Central memory CD4-positive, alpha-beta T cell (primary cell): ENCODE measurements around the gene INSR.

ENCODE experiments used
- DNase-seq: peaks from one replicate; pipeline ENCODE4 v3.0.0; 2022

INSR gene

DNA sequence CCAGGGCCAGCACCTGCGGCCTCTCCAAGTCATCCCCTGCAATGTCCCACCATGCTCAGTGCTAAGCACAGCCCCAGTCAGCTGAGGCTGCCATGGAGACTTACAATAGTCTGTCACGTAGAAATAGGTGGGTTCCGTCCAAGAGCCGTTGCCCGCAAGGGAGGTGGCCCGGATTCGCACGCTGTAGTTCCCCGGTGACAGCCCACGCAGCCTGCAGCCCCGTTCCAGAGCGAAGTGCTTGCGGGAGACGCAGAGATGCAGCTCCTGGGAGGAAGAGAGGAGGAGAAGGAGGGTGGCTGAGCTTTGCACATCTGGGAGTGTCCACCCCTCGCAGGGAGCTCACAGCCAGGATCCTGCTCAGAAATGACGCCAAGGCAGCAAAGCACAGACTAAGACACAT is 162.2 kb downstream of the INSR start:
- no peak for DNase-seq

DNA sequence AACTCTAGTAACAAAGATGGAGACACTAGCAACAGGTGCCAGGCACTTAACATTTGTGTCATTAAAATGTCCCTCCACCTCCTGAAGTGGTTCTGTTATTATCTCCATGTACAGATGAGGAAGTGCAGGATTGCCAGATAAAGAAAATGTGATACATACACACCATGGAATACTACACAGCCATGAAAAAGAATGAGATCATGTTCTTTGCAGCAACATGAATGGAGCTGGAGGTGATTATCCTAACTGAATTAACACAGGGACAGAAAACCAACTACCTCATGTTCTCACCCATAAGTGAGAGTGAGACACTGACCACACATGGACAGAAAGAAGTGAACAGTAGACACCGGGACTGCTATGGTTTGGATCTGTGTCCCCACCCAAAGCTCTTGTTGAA is 164.2 kb downstream of the INSR start:
- DNase-seq, result no peak

DNA sequence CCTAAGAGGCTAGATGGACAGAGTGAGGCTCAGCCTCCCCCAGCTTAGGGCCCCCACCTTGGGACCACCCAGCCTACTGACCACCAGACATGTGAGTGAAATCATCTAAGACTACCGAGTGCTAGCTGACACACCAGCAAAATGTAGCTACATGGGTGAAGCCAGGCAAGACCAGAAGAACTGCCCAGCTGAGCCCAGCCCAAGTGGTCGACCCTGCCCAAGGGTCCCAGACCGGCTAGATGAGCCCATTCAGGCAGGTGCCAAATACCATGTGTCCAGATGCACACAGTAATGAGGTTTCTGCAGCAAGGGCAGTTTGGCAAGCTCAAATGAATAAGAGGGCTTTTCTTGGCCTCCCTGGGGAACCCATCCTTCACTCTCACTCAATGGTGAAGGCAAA is 168.1 kb downstream of the INSR start:
- DNase-seq, result no peak

DNA sequence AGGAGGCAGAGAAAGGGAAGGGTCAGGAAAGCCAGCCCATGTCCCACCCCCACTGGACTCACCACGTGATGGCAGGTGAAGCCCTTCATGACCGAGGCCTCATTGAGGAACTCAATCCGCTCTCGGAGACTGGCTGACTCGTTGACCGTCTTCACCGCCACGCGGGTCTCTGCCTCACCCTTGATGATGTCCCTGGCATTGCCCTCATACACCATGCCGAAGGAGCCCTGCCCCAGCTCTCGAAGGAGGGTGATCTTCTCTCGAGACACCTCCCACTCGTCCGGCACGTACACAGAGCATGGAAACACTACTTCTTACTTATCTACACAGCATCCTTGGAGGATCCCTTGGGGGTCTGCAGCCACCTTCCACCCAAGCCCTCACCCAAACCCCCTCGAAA is 169.0 kb downstream of the INSR start:
- no peak for DNase-seq

DNA sequence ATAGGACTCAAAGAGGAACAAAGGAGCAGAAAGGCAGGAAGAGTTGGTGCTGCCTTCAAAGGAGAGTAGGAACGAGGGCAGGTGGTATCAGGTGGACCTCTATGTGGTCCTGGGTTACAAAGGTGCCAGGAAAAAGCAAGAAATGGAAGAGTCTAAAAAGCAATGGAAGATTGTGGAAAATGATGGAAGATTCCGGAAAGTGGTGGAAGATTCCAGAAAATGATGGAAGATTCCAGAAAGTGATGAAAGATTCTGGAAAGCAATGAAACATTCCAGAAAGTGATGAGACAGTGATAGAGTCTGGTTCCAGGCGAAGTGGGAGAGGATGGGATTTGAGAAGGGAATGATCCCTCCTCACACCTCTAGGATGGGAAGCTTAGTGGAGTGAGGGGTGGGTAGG is 169.4 kb downstream of the INSR start:
- DNase-seq, result no peak

DNA sequence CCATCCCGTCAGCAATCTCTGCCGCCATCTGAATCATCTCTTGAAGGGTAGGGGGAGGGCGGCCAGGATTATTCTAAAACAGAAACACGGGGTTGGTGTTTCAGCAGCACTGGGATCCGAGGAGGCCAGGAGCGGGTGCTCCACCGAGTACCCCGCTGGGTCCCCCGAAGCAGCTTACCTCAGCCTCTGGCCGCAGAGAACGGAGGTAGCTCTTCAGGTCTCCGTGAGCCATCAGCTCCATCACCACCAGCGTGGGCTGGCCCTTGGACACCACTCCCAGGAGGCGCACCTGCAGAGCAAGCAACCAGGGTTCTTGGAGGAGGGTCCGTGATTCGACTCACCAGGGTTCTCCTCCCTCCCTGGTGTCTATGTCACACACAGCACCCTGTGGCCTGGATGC is 171.5 kb downstream of the INSR start:
- no peak for DNase-seq

DNA sequence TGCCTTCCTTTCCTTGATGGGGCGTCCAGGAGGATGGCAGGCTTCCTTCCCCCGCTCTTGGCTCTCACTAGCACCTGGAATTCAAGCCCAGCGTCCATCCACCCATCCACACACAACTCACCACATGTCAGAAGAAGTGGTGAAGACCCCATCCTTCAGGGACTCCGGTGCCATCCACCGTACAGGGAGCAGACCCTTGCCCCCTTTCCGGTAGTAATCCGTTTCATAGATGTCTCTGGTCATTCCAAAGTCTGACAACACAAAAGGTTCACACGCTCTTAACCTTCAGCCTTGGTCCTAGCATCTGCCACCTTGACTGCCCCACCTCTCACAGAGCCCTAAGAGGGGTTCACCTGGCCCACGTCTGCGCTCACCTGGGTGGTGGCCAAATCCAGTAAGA is 173.7 kb downstream of the INSR start:
- no peak for DNase-seq

DNA sequence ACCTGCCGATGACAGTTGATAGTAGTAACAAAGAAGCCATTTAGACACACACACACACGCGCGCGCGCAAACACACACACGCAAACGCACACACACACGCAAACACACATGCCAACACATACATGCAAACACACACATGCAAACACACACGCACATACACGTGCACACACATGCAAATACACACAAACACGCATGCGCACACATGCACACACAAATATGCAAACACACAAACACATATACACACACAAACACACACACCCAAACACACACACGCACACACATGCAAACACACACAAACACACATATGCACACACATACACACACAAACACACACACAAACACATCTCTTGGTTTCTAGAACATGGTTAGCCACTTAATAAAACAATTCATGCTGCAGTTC is 174.6 kb downstream of the INSR start:
- DNase-seq, result no peak

DNA sequence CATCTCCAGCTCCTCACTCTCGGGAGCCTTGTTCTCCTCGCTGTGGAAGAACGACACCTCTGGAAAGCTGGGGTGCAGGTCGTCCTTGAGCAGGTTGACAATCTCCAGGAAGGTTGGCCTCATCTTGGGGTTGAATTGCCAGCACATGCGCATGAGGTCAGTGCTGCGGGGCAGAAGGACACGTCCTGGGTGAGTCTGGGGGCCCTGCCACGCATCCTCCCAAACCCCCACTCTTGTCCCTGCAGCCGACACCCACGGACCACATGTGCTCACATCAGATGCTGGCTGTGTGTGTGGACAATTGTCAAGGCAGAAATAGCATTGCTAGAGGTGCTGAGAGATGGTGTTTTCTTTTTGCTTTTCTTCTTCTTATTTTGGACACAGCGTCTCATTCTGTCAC is 177.0 kb downstream of the INSR start:
- no peak for DNase-seq

DNA sequence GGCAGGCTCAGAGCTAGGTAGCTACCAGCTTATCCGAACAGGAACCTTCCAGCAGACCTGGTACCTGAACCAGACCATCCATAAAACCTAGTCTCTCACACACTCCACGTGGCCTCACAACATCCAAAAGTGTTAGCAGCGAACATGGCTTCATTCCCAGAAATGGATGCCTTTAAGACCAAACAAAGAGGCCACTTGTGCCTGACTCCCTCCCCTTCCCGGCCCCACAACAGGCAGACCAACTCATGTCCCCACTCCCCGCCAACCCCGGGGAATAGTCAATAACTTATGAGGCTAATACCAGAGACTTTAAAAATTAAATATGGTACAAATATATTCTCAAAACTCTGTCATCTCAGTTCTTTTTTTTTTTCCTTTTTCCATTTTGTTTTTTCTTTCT is 178.5 kb downstream of the INSR start:
- DNase-seq, result no peak

DNA sequence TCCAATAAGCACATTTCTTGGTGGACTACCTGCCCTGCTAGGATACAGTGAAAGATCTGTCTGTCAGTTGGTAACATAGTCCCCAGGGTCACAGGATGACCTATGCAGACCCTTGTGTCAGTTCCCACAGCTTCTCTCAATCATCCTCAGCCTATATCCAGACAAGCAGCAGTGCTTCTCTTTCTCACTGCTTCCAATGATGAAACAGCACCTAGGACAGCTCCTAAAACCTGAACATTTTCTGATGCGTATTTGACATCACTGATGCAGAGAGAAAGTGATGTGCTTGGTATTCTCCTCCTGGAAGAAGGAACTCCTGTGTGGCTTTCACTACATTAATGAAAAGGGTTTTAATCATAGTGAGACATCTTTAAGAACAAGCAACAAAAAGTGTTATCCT is 181.0 kb downstream of the INSR start:
- no peak for DNase-seq

DNA sequence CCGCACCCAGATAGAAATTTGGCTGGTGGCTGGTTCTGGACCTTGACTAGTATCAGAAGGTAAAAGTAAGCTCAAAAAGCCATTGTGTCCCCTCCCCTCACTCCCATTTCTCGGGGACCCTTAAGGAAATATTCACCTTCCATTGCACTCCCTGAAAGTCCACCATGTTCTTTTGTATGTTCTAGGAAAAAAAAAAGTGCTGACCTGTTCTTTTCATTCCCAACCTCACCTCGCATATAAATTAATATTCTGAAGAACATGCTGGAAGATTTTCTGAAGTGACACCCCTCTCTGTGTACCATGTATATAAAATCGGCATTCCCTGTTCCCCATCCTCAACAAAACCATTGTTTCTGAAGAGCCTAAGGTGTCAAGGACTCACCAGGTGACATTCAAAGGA is 181.5 kb downstream of the INSR start:
- no peak for DNase-seq

DNA sequence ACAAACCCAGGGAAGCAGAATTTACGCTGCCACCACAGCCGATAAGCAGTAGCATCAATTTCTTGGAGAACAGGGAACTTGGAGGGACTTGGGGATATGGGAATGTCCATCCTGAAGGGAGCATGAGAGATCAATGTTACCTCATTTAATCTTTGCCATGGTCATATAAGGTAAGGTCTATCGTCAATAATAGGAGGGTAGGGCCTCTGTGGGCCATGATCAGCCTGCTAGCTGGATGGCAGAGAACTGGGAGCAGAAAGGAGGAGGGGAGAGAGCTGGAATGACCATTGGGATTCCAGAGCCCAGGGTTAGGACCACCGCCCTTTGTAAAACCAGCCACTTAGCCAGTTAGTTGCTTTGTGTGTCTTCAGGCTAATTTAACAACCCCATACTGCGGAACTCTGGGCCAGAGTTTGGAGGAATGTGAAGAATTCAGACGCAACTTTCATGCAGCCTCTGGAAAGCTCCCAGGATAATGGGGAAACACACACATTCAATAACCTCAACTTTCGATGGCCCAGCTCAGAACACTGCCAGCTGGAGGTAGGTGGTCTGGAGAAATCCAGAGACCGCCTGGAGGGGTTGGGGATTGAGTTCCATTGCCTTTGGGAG is 184.4 kb downstream of the INSR start:
- no peak for DNase-seq

DNA sequence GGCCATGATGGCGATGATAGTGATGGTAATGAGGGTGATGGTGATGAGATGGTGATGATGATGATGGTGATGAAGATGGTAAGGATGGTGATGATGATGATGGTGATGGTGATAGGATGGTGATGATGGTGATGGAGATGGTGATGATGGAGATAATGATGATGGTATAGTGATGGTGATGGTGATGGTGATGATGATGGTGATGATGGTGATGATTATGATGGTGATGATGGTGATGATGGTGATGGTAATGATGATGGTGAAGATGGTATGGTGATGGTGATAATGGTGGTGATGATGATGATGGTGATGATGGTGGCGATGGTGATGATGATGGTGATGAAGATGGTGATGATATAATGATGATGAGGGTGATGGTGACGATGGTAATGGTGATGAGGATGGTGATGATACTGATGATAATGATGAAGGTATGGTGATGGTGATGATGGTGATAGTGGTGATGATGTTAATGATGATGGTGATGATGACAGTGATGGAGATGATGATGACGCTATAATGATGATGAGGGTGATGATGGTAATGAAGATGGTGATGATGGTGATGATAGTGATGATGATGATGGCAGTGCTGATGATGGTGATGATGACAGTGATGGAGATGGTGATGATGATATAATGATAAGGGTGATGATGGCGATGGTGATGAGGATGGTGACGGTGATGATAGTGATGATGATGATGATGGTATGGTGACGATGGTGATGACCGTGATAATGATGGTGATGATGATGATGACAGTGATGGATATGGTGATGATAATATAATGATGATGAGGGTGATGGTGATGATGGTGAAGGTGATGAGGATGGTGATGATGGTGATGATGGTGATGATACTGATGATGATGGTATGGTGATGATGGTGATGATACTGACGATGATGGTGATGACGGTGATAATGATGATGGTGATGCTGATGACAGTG is 187.2 kb downstream of the INSR start:
- DNase-seq, result no peak

DNA sequence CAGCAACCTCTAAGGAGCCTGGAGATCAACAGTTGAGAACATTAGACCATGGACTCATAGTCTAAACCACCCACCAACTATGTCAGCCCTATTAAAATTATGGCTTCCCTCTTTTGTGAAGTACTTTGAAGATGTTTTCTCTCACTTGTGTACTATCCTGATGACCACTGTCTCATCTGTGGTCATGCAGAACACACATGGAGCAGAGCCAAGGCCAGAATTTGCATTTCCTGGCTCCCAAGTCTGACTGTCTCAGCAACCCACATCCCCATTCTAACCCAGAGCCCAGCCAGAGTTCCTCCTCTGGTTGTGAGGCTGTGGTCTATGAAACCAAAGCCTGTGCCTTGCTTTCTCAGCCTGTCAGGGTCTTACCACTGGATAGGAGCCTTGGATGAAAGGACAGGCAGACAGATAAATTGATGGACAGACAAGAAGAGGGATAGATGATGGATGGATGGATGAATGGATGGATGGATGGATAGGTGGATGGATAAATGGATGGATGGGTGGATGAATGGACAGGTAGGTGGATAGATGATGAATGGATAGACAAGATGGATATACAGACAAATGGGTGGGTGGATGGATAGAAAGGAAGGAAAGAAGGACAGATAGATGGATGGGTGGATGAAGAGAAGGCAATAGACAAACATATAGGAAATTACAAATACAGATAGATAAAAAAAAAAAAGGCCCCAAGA is 189.3 kb downstream of the INSR start:
- no peak for DNase-seq

DNA sequence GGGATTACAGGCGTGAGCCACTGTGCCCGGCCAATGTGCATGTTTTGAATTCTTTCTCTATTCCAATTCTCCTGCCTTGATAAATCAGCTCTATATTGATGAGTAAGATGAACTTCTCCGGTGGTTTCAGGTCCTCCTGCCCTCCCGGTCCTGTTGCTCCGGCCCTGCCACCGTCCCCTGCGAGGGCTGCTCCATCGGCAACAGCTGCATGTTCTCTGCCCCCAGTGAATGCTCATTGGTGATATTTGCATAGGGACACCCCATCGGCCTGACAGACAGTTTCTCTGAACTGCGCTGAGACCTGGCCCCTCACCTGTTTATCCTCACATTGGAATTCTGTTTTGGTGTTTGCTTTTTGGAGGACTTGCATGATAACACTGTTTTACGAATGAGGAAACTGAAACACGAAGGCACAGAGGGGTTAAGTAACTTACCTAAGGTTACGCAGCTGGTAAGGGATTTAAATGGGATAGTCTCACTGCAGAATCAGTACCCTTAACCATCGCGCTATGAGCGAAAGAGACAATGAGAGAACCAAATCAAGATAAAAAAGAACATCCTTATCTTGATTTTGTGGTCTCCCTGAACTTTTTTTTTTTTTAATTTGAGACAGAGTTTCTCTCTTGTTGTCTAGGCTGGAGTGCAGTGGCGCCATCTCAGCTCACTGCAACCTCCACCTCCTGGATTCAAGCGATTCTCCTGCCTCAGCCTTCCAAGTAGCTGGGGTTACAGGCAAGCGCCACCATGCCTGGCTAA is 192.5 kb downstream of the INSR start:
- DNase-seq, result peak; percentile 55

DNA sequence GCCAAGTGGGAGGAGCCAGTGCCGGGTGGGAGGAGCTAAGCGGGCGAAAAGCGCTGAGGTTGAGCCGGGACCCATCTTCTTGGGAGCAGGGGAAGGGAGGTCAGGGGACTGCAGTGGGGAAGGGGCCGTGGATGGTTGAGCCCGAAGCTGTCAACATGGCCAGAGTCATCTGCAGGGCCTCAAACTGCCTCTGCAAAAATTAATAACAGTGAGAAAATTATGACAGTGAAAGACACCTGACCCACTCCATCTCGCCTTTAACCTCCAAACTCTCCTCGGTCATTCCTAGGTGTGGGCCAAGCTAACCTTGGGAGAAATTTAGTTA is 194.7 kb downstream of the INSR start:
- no peak for DNase-seq

DNA sequence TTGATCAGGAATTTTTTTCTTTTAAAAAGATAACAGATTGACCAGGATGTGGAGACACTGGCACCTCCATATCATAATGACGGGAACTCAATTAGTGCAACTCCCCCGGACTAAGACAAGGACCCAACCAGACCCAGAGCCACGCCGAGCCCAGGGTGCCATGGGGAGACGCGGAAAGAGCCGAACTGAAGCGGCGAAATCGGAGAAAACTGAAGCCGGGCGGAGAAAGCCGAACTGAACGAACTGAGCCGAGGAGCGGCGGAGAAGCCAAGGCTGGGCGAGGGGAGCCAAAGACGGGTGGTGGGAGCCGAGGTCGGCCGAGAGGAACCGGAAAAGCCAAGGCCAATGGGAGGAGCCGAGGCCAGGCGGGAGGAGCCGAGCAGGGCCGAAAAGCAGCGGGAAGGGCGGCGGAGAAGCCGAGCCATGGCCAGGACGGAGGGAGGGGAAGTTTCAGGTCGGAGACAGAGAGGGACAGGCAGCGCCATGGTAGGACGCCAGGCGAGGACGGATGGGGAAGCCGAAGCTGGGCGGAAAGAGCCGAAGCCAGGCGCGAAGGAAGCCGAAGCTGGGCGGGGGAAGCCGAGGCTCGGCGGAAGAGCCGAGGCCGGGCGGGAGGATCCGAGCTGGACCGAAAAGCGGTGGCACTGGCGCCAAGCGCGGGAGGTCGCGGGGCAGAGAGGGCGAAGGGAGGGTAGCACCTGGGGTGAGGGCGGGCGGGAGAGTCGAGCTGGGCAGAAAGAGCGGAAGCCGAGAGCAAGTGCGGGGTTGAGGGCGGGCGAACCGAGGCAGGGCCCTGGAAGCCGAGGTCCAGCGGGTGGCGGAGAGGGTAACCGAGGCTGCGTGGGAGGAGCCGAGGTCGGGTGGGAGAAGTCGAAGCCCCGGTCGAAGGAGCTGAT is 195.3 kb downstream of the INSR start:
- peak; percentile 86 for DNase-seq

DNA sequence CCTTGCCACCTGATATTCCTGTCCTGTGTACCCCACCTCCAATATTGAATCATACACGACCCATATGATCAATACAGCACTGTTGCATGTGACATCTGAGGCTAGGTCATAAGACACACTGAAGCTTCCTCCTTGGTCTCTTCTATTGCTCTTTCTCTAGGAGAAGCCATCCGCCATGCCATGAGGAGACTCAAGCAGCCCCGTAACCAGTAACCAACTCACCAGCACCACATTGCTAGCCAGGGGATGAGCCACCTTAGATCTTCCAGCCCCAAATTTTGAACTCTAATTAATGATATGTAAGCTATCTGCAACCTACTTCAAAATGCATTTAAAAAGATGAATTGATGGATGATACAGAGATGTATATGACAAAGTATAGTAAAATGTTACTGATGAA is 196.1 kb downstream of the INSR start:
- DNase-seq, result no peak

DNA sequence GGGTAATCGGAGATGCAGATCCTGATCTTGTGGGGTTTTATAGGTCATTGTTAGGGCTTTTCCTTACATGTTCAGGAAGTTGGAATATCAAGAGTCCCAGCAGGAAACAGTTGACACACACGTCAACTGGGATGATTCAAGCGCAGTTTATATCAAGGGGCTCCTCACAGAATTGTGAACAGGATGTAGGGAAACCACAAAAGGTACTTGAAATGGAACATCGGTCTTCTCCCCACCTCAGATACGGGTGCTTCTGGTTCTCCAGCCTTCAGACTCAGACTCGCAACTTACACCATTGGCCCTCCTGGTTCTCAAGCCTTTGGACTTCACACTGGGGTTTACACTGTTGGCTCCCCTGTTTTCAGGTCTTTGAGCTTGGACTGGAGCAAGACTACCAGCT is 205.2 kb downstream of the INSR start:
- DNase-seq, result no peak

DNA sequence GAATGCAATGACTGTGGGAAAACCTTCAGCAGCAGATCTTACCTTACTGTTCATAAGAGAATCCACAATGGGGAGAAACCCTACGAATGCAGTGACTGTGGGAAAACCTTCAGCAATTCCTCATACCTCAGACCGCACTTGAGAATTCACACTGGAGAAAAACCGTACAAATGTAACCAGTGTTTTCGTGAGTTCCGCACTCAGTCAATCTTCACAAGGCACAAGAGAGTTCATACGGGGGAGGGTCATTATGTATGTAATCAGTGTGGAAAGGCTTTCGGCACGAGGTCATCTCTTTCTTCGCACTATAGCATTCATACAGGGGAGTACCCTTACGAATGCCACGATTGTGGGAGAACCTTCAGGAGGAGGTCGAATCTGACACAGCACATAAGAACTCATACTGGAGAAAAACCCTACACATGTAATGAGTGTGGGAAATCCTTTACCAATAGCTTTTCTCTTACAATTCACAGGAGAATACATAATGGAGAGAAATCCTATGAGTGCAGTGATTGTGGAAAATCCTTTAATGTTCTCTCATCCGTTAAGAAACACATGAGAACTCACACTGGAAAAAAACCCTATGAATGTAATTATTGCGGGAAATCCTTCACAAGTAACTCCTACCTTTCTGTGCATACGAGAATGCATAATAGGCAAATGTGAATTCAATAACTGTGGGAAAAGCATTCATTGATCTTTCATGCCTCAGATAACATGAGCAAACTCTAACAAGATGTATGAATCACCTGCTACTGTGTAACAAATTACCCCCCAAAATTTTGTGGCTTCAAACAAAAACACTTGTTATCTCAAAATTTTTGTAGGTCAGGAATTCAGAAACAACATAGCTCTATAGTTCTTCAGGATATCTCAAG is 210.9 kb downstream of the INSR start:
- DNase-seq, result no peak
